ENCODE results near the gene ATF1.

ATF1 gene

DNA sequence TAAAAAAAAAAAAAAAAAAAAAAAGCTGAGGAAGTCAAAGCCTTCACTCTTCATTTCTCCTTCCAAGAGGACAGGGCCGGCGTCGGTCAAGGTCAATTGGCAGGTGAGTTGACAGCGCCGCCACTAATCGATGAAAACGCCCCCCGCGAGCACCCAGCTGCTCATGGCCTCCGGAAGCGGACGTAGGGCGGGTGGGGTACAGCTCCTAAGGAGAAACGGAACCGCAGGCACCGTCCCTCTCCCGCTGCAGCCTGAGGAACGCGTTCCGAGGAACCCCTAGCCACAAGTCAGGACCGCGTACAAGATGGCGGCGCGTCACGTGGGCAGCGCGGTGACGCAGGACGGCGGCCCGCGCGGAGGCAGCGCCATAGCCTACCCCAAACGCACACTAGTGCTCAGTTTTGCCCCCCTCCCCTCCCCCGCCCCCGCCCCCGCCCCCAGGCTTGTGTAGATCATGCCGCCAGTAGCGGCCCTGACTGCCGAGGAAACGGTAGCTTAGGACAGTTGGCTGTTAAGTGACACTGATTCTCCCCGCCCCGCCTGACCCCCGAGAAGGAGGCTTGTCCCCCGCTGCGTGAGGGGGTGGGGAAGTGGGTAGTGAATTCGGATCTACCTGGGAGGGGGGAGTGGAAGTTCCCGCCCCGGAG is at the start of gene ATF1:
Gene ATF1 (plus strand): TSS at position 463 of the 647 bp plus-strand sequence. CDS start 16,045 bp downstream, outside the sequence.
- in situ Hi-C loops (cut with HindIII; ENCODE audit: low pct_unique_long_range_greater_than_20kb, low sequenced_read_pairs): no loop called here
- no peak for TF ChIP-seq JUND (IDR thresholded peaks at IDR 0.05; ENCODE audit: low read depth)
- DNase-seq (ENCODE audit: low read depth in 1 of 2, low spot score in 1 of 2): peak; percentile 94 to 96

DNA sequence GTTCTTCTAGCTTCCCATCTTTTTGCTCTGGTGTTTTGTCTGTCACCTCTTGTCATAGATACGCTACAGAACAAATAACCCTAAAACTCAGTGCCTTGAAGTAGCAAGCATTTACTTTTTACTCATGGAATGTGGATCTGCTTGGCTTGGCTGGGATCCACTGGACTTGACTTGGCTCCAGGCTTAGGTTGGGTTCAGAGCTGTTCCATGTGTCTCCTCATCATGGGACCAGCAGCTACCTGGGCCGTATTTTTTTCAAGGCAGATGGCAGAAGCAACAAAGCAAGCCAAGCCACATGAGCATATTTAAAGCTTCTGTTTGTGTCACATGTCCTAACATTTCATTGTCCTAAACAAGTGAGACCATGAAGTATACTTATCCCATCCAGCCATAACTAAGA is 48.7 kb upstream of the ATF1 start:
- peak; percentile 51 to 63 for DNase-seq (ENCODE audit: low read depth in 1 of 2, low spot score in 1 of 2)
- no peak for TF ChIP-seq JUND (IDR thresholded peaks at IDR 0.05; ENCODE audit: low read depth)
- in situ Hi-C loops (cut with HindIII; ENCODE audit: low pct_unique_long_range_greater_than_20kb, low sequenced_read_pairs): no loop called here

DNA sequence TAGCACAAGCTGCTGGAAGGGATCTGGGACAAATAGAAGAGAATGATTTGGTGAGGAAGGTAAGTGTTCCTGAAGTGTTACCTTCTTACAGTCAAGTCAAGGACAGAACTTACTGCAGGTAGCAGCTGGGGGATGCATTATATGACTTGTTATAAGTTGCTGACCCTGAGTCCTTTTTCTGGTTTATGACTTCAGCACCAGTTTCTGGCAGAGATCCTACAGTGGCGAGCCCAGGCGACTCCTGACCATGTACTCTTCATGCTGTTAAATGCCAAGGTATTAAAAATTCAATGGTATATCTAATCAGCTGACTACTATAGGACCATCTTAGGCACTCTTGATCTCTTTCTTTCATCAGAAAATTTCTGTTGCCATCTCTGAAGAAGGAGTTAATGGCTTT is 45.1 kb upstream of the ATF1 start:
- TF ChIP-seq JUND (IDR thresholded peaks at IDR 0.05; ENCODE audit: low read depth): no peak
- no peak for DNase-seq (ENCODE audit: low read depth in 1 of 2, low spot score in 1 of 2)
- in situ Hi-C loops (cut with HindIII; ENCODE audit: low pct_unique_long_range_greater_than_20kb, low sequenced_read_pairs): no loop called here

DNA sequence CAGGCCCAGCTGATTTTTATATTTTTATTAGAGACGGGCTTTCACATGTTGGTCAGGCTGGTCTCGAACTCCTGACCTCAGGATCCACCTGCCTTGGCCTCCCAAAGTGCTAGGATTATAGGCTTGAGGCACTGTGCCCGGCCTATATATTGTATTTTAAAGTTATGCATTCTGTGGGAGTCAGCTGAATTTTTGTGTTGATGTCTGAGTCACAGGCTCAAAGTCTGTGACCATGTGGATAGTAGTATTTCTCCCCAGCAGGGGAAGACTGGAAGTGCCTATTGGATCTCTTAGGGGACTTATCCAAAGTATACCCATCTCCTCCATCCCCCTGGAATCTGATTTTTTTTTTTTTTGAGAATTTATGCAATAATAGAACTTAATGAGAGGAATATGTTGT is 43.8 kb upstream of the ATF1 start:
- TF ChIP-seq JUND (IDR thresholded peaks at IDR 0.05; ENCODE audit: low read depth): no peak
- in situ Hi-C loops (cut with HindIII; ENCODE audit: low pct_unique_long_range_greater_than_20kb, low sequenced_read_pairs): no loop called here
- DNase-seq (ENCODE audit: low read depth in 1 of 2, low spot score in 1 of 2): no peak

DNA sequence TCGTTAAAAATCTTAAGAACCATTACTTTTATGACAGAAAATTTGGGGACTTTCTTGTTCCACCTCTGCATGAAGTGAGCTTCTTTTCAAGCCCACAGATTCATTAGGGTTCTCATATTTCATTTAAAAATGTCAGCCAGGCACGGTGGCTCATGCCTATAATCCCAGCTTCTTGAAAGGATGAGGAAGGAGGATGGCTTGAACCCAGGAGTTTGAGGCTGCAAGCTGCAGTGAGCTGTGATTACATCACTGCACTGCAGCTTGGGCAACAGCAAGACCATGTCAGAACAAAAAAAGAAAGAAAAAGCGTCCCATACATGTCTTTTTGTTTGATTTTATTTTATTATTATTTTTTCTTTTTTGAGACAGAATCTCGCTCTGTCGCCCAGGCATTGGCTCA is 43.4 kb upstream of the ATF1 start:
- no peak for TF ChIP-seq JUND (IDR thresholded peaks at IDR 0.05; ENCODE audit: low read depth)
- in situ Hi-C loops (cut with HindIII; ENCODE audit: low pct_unique_long_range_greater_than_20kb, low sequenced_read_pairs): no loop called here
- DNase-seq (ENCODE audit: low read depth in 1 of 2, low spot score in 1 of 2): no peak

DNA sequence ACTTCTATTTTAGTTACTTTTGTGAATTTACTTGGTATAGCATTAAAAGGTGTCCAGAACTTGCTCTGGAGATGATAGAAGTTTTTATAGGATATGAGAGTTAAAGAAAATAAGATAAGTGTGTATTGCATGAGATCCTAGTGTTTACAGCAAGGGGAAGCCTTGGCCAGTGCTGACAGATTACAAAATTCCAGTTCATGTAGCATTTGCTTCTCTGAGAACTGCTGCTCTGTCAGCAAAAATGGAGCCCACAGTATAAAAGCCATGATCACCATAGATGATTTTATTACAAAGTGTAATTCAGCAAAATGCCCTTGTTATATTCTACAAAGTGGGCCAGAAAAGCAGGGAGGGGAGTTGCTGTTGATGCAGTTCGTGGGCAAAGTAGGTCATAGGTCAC is 40.0 kb upstream of the ATF1 start:
- TF ChIP-seq JUND (IDR thresholded peaks at IDR 0.05; ENCODE audit: low read depth): no peak
- in situ Hi-C loops (cut with HindIII; ENCODE audit: low pct_unique_long_range_greater_than_20kb, low sequenced_read_pairs): no loop called here
- DNase-seq (ENCODE audit: low read depth in 1 of 2, low spot score in 1 of 2): no peak

DNA sequence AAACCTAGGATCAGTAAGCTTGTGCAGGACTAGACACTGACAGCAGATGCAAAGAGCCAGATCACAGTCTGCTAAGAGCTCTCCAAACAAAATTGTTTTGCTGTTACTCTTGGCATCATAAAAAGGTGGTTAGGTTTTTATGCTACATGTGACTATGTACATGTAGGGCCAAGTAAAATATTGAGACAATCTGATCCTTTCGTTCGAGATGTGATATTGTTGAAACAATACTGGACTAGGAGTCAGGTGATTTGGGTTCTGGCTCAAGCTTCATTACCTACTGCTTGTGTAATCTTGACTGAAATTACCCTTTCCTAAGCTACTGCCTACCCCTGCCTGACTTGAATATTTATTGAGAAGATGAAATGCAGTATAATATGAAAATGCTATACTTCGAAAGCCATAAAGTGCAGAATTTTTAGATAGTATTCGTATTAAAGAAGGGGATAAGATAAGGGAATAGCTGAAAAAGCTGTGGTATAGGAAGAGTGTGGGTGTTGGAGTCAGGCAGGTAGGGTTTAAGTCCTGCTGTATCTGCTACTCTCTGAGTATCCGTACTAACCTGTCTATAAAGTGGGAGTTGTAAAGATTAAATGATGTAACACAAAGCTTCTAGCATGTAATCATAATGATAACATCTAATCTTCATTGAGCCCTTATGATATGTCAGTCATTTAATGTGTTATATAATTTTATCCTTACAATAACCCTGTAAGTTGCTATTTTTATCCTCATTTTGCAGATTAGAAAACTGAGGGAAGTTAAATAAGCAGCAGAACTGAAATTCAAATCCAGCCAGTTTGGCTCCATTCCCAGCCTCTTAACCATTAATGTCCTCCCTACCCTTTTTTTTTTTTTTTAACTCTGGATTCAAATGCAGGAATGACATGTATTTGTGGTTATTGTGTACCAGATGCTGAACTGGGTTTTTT is 38.6 kb upstream of the ATF1 start:
- DNase-seq (ENCODE audit: low read depth in 1 of 2, low spot score in 1 of 2): no peak
- no peak for TF ChIP-seq JUND (IDR thresholded peaks at IDR 0.05; ENCODE audit: low read depth)
- in situ Hi-C loops (cut with HindIII; ENCODE audit: low pct_unique_long_range_greater_than_20kb, low sequenced_read_pairs): no loop called here

DNA sequence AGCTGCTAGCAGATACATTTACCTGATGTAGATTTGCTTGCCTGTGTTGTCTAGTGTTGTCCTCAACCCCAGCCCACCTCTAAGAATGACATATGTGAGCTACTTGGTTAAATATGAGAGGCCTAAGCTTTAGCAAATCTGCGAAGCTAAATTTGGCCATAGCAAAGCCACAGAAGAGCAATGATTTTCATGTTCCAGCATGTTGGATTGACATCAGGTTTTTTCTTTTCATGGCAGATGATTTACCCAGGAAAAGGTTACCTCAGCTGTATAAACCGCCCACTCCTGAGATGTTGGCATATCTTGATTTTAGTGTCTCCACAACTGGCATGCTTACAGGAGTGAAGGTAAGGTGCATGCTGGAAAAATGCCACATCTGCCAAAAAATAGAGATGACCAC is 36.4 kb upstream of the ATF1 start:
- in situ Hi-C loops (cut with HindIII; ENCODE audit: low pct_unique_long_range_greater_than_20kb, low sequenced_read_pairs): no loop called here
- DNase-seq (ENCODE audit: low read depth in 1 of 2, low spot score in 1 of 2): no peak
- no peak for TF ChIP-seq JUND (IDR thresholded peaks at IDR 0.05; ENCODE audit: low read depth)

DNA sequence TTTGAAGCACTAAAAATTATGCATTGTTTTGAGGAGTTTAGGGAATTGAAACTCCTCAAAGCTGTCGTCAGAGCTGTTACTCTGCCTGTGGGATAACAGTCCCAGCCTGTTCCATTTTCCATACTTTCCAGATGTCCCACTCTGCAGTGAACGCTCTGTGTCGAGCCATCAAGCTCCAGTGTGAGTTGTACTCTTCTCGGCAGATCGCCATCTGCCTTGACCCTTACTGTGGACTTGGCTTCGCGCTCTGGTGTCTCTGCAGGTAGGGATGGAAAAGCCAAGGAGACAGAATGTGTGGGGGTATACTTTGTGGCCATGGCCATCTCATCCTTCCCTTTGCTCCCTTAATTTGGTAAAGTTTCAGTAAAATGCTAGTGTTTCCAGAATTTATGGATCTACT is 35.5 kb upstream of the ATF1 start:
- DNase-seq (ENCODE audit: low read depth in 1 of 2, low spot score in 1 of 2): no peak
- no peak for TF ChIP-seq JUND (IDR thresholded peaks at IDR 0.05; ENCODE audit: low read depth)
- in situ Hi-C loops (cut with HindIII; ENCODE audit: low pct_unique_long_range_greater_than_20kb, low sequenced_read_pairs): no loop called here

DNA sequence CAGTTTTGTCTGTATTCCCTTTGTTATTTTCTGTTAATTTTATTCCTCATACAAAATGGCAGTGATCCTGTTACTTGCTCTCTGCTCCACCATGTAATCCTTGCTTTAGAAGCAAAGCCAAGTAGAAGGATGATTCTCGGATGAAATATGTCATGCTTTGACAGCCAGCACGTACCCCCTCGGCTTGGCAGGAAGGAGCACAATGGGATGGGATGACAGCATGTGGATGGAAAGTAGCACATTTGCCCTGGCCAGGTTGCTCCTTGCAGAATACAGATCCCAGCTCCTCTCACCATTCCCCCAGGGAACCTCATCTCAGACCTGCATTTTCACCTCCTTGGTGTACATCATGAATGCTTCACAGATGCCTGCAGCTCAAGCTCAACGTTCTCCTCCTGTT is 35.1 kb upstream of the ATF1 start:
- in situ Hi-C loops (cut with HindIII; ENCODE audit: low pct_unique_long_range_greater_than_20kb, low sequenced_read_pairs): no loop called here
- no peak for TF ChIP-seq JUND (IDR thresholded peaks at IDR 0.05; ENCODE audit: low read depth)
- DNase-seq (ENCODE audit: low read depth in 1 of 2, low spot score in 1 of 2): no peak

DNA sequence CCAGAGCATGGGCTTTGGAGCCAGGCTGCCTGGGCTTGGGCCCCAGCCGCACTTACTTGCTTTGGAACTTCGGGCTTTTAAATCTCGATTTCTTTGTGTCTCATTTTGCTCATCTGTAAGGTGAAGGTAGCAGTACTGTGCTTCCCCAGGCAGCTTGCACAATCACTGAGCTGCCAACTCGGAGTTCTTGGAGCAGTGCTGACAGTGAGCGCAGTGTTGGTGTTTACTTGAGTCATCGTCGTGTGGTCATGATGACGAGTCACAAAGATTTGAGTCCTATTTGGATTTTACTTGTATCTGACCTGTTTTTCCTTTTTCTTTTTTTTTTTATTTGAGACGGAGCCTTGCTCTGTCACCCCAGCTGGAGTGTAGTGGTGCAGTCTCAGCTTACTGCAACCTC is 31.3 kb upstream of the ATF1 start:
- TF ChIP-seq JUND (IDR thresholded peaks at IDR 0.05; ENCODE audit: low read depth): no peak
- DNase-seq (ENCODE audit: low read depth in 1 of 2, low spot score in 1 of 2): no peak
- in situ Hi-C loops (cut with HindIII; ENCODE audit: low pct_unique_long_range_greater_than_20kb, low sequenced_read_pairs): no loop called here

DNA sequence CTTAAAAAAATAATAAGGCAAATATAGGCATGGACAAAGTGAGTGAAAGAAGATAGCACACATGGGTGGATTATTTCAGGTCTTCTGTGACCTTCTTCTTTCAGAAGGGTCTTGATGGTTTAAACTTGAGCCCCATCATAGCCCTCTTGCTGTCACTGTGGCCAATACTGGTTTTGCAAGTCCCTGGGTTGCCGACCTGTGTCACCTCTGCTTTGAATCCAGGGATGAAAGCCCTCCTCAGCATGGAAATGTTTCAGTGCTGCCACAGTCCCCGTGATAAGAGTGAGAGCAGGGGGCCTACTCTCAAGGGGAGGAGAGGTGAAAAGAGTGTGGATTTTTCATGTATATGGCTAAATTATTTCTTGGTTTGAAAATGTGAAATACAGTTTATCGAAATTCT is 30.2 kb upstream of the ATF1 start:
- in situ Hi-C loops (cut with HindIII; ENCODE audit: low pct_unique_long_range_greater_than_20kb, low sequenced_read_pairs): no loop called here
- TF ChIP-seq JUND (IDR thresholded peaks at IDR 0.05; ENCODE audit: low read depth): no peak
- no peak for DNase-seq (ENCODE audit: low read depth in 1 of 2, low spot score in 1 of 2)
